HG03060 (cell line): Measurements from ENCODE around the gene CLDN22.
"Not testable (repeated sequence)": the region's sequence is repeated elsewhere in the genome, so short reads cannot be mapped to it uniquely, and the experiment has no call there.

Experiments
- ATAC-seq: cut with Tn5 transposase; IDR thresholded peaks from one replicate; pipeline ENCODE4 v1.9.1; 2021; ENCODE audit warnings: low read depth, moderate number of reproducible peaks; ENCODE audit not compliant: unreplicated experiment

Gene CLDN22

DNA sequence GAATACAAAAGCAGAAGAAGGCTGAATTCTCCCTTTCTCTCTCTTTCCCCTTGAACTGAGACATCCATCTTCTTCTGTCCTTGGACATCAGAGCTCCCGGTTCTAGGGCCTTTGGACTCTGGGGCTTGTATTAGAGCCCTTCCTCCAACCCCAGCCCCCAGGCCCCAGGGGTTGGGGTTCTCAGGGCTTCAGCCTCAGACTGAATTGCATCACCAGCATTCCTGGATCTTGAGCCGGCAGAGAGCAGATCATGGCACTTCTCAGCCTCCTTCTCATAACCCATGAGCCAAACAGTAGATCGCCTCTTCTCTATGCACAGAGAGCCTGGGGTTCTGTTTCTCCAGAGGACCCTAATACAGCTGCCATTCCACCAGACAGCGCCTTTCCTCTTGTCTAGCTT lies 27.5 kb upstream of the CLDN22 start:
- ATAC-seq, result no peak

DNA sequence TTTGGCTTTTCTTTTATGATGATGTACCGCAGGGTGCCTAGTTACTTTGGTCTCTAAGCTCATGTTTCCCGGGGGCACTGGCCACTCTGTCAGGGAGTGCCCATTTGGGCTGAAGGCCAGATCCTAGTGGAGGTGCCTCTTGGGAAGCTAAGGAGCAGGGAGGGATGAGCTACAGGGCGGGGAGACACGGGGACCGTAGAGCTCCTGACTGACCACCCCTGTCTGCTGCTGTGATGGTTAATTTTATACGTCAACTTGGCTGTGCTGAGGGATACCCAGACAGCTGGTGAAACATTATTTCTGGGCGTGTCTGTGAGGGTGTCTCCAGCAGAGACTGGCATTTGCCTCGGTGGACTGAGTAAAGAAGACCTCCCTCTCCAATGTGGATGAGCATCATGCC lies 27.1 kb upstream of the CLDN22 start:
- no peak for ATAC-seq

DNA sequence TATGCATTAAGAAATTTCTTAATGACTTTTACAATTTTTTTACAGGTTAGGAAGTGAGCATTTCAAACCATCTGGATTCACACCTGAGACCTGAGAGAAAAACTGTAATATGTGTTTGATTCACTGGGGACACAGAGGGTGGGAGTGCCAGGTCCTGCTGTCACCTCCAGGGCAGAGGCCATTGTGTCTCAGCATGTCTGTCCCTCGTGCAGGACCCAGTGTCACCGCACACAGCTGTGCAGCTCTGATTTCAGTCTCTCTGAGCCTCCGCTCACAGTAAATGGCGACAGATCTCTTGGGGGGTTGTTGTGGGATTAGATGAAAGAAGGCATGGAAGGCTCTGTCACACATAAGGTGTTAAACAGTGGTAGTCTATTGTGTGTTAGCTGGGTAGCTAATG lies 25.2 kb upstream of the CLDN22 start:
- ATAC-seq, result no peak

DNA sequence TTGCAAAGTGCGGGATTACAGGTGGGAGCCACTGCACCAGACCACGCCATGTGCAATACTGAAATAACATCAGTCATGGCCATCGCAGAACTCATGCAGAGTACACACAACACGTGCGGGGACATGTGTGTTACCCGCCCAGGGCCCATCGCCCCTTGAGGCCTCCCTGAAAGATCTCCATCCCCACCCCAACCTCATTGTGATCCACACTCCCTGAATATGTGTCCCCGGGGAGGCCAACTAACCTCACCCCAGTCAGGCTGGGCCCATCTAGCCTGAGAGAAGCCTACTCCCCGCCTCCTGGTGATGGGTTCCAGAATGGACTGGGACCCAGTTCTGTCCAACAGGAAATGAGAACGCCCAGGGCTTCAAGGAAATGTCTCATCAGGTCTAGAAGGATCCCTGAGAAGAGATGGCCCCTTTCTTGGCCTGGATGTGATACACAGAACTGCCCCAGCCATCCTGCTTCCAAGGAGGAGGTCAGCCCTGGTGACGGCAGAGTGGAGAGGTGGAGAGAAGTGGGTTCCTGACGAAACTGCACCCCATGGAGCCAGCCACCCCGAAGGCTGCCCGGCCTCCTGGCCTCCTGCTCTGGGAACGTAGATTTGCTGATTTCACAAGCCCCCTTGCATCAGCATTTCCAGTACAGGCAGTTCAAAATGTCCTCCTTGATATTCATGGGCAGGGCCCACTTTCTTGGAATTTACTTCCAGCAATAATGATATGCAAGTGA lies 24.6 kb upstream of the CLDN22 start:
- ATAC-seq, result no peak

DNA sequence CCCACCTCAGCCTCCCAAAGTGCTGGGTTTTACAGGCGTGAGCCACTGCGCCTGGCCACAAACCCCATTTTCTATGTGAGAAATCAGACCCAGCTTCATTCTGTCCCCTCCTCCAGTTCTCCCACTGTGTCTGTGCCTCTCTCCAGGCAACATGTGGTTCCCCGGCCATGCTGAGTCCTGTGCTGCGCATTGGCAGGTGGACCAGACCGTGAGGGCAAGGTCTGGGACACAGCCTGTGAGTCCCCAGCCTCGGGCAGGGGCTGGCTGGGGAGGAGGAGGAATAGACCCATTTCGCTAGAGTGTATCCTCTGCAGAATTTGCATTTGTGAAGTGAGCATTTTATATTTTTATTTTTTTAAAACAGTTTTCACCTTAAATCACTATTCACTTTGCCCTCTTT lies 23.7 kb upstream of the CLDN22 start:
- no peak for ATAC-seq

DNA sequence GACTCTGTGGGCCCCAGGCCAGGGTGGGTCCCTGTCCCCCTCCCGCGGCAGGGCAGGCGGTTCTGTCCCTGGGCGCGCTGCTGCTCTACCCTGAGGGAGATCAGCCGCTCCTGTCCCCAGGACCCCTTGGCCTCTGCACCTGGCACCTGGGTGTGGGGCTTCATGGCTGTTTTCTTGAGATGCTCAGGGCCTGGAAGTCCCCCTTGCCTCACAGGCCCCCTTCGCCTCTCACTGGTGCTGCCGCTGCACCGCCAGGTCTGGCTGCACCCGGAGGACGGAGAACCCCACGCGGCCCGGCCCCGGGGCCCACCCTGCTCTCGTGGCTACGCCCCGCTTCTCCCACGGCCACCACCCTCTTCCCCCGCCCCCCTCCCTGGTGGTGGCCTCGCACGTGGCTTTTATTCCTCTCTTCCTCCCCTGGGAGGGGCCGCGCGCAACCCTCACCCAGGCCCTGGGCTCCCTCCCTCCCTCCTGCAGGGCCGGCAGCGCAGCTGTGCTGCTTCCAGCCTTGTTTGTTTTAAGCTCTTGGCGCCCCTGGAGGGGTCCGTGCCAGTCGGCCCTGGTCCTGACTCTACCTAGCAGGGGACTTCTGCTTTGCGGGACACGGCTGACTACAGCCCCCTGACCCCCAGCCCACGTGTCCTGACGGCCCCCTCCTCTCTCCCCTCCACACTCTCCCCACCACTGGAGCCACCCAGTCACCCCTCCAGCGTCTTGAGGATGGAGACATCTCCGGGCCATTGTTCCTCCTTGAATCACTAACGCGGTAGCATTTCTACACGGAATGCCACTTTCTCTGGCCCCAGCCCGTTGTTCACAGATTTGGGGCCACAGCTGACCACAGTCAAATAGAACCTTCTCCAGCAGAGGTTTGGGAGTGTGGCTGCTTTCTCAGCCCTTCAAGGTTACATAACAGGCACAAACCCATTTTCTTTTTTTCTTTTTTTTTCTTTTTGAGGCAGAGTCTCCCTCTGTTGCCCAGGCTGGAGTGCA lies 22.8 kb upstream of the CLDN22 start:
- ATAC-seq, result no peak

DNA sequence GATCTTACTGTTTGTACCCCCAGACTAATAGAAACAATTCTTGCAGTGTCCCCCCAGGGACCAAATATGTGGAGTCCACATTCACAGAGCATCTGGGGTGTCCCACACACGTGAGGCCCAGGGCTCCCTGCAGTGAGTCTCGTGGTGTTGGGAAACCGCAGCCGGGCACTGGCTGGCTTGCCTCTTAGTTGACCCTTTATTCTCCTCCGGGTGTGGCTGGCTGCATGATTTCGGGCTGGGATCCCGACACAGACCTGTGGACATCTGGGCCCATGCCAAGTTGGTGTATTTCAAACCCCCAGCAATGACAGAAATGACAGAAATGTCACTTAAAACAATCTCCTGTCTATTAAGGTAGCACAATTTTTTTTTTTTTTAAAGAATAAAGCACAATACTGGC lies 17.8 kb upstream of the CLDN22 start:
- ATAC-seq, result no peak

DNA sequence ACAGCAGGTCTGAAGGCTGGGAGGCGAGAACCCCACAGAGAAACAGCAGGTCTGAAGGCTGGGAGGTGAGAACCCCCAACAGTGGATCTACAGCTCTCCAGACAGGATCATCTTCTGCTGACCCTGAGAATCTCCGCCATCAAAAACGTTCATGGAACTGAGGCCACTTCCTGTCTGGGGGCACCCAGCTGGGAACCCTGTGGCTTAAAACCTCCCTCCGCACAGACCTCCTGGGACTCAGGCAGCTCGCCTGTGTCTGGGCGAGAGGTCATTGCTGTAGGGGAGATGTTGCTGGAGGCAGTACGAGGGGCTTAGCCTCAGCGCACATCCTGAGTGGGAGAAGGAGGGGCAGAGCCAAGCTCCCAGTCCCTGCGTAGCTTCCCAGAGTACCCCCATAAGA lies 17.3 kb upstream of the CLDN22 start:
- no peak for ATAC-seq

DNA sequence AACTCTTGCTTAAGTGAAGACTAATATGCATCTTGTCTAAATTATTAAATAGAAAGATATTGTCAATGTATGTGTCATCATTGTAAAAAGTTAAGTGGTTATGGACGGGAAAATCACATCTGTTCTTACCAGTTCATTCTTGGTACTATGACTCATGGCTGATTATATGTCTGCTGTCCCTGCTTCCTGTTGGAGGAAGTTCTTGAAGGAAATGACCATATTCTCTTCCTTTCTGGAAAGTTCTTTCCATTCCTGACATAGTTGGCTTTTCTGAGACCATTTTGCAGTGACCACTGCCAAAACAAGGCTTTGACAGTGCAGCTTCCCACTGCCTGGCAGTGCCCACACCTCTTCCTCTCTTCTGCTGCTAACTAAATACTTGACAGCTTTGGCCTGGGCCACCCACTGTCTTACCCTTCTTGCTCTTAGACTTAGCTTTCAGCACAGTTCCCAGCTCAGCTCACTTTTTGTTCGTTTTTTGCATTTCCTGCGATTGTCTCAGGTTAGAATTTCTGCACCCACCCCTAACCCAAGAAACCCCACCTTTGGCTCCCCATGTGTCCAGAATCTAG lies 15.4 kb upstream of the CLDN22 start:
- ATAC-seq, result no peak

DNA sequence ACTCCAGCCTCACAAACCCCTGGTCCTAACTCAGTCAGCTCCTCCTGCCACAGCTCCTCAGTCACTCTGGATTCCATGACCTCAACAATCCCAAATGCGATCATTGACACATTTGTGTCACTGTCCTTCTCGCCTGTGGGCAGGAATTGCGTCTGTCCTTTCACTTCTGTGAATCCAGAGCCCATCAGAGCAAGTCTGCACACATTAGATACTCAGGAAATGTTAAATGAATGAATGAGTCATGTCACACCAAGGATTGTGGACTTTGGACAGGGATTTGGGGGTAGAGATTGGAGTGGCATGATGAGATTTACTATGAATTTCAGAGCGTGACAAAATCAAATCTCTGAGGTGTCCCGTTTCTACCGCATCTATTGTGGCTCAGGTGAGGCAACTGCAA lies 13.9 kb upstream of the CLDN22 start:
- no peak for ATAC-seq

DNA sequence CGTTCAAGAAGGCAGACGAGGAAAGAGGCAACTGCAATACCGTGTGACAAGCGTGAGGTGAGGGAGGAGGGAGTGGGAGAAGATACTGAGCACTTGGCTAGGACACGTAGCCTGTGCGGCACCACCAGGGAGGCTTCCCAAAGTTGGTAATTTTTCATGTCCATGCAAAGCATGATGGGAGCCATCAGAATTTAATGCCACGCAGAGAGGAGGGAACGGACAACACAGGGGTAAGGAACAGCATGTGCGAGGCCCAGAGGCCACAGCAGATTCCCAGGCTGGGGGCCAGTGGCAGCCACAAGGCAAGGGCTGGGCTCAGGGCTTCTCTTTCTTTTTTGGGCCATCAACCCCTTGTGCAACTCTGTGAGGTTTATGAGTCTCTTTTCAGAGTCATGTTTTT lies 13.1 kb upstream of the CLDN22 start:
- ATAC-seq, result no peak

DNA sequence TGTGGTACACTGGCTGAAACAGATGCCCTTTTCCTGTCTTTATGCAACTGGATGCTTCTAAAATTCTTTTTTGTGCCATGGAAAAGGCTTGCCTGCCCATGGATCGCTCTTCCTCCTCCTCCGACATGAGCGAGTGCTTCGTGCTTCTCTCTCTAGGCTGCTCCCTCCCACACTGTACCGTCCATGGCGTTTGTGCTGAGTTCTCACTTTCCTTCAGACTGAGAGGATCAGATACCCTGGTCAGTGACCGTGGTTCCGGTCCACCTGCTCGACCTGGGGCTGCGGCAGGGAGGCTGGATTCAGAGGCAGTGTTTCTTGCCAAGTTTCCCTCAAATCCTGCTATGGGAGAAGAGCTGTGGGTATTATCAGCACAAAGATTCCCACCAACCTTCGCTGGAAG lies 12.4 kb upstream of the CLDN22 start:
- ATAC-seq, result no peak

DNA sequence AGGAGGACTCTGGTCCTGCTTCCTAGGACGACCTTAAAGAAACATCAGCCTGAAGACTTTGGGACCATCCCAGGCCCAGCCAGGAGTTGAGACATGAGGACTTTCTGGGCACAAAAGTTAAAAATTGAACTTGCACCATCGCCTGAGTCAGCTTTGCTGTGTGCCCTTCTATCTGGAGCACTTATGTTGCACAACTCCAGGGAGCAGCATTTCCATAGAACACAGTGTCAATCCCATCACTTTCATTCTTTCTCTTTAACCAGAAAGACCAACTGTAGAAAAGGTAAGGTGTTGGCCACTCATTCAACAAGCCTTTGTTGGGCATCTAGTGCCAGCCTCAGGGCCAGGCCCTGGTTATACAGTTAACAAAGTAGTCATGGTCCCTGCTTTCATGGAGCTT lies 10.8 kb upstream of the CLDN22 start:
- ATAC-seq, result no peak

DNA sequence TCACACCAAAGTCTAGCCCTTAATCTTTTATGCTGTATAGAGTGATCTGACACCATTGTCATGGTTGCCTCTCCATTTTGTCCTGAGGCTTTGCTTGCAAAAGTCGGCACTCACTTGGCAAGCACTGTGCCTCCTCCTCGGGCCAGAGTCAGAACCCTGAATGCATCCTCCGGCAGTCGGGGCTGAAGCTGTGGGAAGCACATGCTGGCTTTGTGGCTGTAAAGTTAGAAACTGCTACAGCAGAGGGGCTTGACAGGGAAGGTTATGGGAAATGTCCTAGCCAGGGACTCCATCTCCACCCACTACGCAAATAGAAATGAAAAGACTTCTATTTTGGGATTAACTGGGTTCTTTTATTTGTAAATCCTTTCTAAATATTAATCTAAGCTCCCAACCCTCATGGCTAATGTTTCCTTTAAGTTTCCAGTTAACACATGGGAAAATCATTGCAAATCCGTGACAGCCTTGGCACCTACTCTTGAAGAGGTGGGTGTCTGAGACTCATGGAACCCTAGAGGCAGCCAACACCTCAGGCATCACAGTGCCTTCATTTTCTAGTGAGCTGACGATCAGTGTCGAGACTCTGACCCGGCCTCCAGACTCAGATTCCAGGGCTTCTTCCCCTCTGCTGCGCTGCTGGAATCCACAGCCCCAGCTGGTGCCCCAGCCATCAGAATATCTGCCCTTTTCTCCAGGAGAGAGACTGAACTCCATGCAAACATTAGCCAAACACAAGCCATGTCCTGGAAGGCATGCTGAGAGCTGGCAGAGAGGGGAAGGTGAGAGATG lies 10.1 kb upstream of the CLDN22 start:
- no peak for ATAC-seq

DNA sequence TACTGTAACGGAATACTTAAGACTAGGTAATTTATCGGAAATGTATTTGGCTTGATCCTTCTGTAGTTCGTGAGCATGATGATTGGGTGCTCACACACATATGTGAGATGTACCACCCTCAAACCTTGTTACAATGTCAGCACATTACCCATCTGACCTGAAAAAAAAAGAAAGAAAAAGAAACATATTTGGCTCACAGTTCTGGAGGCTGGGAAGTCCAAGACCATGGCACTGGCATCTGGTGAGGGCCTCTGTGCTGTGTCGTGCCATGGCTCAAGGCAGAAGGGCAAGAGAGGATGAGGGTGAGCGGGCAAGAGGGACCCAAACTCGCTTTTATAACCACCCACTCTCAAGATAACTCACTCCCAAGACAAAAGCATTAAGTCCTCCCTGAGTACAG lies 9.2 kb upstream of the CLDN22 start:
- no peak for ATAC-seq

DNA sequence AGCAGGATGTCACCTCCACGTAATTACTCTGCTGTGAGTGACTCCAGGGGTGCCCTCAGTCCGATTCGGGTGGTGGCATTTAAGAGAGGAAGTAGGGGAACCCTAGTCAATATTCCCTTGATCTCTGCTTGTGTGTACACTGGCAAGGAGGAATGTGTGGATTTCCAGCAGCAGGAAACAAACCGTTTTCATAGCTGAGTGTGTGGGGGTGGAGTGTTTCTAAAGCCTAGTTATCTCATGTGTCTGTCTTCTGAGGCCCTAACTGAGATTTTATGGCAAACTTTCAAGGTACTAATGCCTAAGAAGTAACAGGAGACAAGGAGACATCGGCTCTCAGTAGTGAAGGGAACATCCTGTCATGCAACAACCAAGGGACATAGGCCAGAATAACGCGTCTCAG lies 8.8 kb upstream of the CLDN22 start:
- ATAC-seq, result no peak

DNA sequence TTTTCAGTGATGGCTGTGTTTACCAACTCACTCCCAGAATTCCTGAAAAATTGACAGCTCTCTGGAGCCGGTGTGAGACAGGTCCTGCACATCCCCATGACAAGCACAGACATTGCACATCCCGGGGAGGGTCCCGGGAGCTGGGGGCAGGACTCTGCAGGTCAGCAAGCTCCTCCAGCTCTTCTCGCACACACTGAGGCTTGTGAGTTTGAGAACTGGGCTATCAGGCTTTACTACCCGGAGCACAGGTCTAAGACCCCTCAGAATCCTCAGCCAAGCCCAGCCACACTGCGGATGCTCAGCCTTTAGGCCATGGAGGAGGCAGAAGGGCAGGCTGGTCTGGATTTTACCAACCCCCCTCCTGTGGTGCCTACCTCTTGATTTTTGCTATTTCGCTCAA lies 7.8 kb upstream of the CLDN22 start:
- ATAC-seq, result no peak

DNA sequence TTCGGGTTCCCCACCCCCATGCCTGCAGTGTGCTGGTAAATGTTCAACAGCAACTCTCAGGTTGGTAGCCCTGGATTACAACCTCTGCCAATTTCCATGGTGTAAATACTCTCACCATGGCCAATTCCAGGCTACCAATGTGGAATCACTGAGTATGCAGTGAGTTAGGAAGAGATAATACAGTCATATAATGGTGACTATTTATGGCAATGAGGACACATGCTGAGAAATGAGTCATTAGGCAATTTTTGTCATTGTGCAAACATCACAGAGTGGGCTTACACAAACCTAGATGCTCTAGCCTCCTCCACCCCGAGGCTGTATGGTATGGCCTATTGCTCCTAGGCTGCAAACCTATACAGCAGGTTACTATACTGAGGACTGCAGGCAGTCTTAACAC lies 6.8 kb upstream of the CLDN22 start:
- peak; percentile 56 for ATAC-seq

DNA sequence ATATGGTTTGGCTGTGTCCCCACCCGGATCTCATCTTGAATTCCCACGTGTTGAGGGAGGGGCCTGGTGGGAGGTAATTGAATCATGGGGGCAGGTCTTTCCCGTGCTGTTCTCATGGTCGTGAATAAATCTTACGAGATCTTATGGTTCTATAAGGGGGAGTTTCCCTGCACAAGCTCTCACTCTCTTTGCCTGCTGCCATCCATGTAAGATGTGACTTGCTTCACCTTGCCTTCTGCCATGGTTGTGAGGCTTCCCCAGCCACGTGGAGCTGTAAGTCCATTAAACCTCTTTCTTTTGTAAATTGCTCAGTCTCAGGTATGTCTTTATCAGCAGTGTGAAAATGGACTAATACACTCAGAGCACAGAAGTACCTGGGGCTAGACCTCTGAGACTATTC lies 6.3 kb upstream of the CLDN22 start:
- not testable (repeated sequence) for ATAC-seq

DNA sequence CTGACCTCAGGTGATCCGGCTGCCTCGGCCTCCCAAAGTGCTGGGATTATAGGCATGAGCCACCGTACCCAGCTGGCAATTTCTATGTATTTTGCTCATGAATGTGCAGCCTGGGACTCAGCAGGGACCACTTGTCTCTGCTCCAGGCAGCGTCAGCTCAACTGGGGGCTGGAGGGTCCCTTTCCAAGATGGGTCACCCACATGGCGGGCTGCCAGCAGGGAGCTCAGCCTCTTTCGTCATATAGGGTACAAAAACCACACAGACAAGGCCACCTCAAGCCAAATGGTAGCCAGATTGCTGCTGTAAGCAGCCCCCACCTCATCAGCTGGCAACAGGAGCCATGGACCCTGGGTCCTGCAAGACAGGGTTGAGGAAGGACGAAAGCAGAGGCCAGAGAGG lies 4.5 kb upstream of the CLDN22 start:
- ATAC-seq, result no peak

DNA sequence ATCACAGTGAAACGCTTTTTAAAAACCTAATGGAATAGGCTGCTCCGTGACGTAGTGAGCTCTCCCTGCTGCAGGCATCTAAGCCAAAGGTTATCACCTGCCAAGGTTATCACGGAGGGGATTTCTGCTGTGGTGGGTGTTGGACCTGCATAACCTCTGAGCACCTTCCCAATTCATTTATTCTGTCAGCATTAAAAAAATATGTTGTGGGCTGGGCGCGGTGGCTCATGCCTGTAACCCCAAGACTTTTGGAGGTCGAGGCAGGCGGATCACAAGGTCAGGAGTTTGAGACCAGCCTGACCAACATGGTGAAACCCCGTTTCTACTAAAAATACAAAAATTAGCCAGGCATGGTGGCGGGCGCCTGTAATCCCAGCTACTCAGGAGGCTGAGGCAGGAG lies 4.0 kb upstream of the CLDN22 start:
- not testable (repeated sequence) for ATAC-seq
